ENCODE measurements around the gene NUP153.

- no peak for TF ChIP-seq ZNF423 (CRISPR knock-in tag; IDR thresholded peaks at IDR 0.05)
- TF ChIP-seq, protein P1, sequence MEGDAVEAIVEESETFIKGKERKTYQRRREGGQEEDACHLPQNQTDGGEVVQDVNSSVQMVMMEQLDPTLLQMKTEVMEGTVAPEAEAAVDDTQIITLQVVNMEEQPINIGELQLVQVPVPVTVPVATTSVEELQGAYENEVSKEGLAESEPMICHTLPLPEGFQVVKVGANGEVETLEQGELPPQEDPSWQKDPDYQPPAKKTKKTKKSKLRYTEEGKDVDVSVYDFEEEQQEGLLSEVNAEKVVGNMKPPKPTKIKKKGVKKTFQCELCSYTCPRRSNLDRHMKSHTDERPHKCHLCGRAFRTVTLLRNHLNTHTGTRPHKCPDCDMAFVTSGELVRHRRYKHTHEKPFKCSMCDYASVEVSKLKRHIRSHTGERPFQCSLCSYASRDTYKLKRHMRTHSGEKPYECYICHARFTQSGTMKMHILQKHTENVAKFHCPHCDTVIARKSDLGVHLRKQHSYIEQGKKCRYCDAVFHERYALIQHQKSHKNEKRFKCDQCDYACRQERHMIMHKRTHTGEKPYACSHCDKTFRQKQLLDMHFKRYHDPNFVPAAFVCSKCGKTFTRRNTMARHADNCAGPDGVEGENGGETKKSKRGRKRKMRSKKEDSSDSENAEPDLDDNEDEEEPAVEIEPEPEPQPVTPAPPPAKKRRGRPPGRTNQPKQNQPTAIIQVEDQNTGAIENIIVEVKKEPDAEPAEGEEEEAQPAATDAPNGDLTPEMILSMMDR (IDR thresholded peaks at IDR 0.05), result no peak
- TF ChIP-seq, protein P2, sequence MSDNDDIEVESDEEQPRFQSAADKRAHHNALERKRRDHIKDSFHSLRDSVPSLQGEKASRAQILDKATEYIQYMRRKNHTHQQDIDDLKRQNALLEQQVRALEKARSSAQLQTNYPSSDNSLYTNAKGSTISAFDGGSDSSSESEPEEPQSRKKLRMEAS (CRISPR knock-in tag; IDR thresholded peaks at IDR 0.05), result no peak
- no peak for TF ChIP-seq NFYB (CRISPR knock-in tag; conservative IDR thresholded peaks at IDR 0.05; ENCODE audit: low read depth)
- no peak for TF ChIP-seq RORB (CRISPR knock-in tag; IDR thresholded peaks at IDR 0.05)
- TF ChIP-seq NR2C2 (CRISPR knock-in tag; IDR thresholded peaks at IDR 0.05), result no peak
- TF ChIP-seq FOXP1 (CRISPR knock-in tag; IDR thresholded peaks at IDR 0.05; ENCODE audit: borderline replicate concordance), result no peak
- no peak for TF ChIP-seq AFF4 (CRISPR knock-in tag; IDR thresholded peaks at IDR 0.05; ENCODE audit: borderline replicate concordance)
- no peak for TF ChIP-seq MXD4 (CRISPR knock-in tag; IDR thresholded peaks at IDR 0.05; ENCODE audit: borderline replicate concordance)
These were observed 73.1 kb downstream of the NUP153 start for GRCh38 chr6:17633465-17634188.

Data from WTC11 (cell line).